HUES6 (cell line): Measurements from ENCODE around the gene KCNAB1.

Experiments used
- H3K27ac ChIP-seq: 2 replicates; pipeline ENCODE4 v1.7.0; 2013; ENCODE audit warnings: low read depth, mild to moderate bottlenecking, low read length, inconsistent platforms
- H3K27me3 ChIP-seq: 2 replicates; pipeline ENCODE4 v1.6.1; 2013; ENCODE audit warnings: low read length; ENCODE audit not compliant: control insufficient read depth, insufficient read depth
- H3K36me3 ChIP-seq: 2 replicates; pipeline ENCODE4 v1.6.1; 2013; ENCODE audit warnings: low read length; ENCODE audit not compliant: control insufficient read depth, insufficient read depth
- H3K4me1 ChIP-seq: 2 replicates; pipeline ENCODE4 v1.6.1; 2013; ENCODE audit warnings: low read length; ENCODE audit not compliant: control insufficient read depth, insufficient read depth
- H3K4me3 ChIP-seq: 2 replicates; pipeline ENCODE4 v1.5.1; 2013; ENCODE audit warnings: low read depth, low read length
- H3K9ac ChIP-seq: one replicate; pipeline ENCODE4 v1.6.1; 2013; ENCODE audit warnings: mild to moderate bottlenecking, low read length
- H3K9me3 ChIP-seq: 2 replicates; pipeline ENCODE4 v1.6.1; 2013; ENCODE audit warnings: low read depth, low read length; ENCODE audit not compliant: control insufficient read depth, insufficient read depth

The KCNAB1 gene

DNA sequence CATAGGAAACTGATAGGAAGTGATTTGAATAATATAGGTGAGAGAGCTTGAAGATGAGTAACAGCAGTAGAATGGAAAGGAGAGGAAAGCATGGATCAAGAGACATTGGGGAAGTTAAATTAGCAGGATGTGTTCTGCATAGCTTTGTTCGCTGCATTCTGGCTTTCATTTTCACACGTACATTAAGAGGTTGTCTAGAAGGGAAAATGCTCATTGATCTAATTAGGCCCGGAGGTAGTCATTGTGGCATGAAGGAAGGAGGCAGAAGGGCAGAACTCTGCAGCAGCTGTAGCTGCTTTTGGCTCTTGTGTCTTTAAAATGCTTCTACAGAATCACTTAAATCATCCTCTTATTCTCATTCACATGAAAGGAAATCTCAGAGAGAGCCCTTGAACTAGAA lies 40.3 kb downstream of the KCNAB1 start:
- no peaks in the 10 kb centered on the region for H3K27me3 ChIP-seq
- H3K4me3 ChIP-seq: no peak overlapping the region
- no peak overlapping the region for H3K27ac ChIP-seq
- no peaks in the 10 kb centered on the region for H3K4me1 ChIP-seq
- peaks cover 6% of the 10 kb centered on the region; the same call in 1 of the 2 replicates for H3K9me3 ChIP-seq
- no peaks in the 10 kb centered on the region for H3K36me3 ChIP-seq
- no peak overlapping the region for H3K9ac ChIP-seq

DNA sequence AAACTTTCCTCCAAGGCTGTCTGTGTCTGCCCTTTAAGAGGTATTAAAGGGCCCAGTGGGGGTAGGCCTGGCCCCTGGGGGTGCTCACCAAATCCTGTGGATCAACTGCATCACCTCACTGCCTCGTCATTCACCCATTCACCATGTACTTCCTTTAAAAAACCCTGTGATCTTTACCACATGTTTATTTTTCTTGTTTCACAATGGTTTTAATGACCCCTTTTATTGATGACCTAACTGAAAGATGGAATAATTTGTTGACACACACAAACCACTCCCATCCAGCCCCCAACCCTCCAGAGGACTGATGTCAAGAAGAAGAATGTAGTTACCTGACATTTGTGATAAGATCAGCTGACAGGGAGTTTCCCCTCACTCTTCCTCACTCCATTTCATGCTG lies 40.8 kb downstream of the KCNAB1 start:
- Histone ChIP-seq H3K36me3 (no peaks in the 10 kb centered on the region), H3K4me3 (no peak overlapping the region), H3K27ac (no peak overlapping the region), H3K27me3 (no peaks in the 10 kb centered on the region), H3K4me1 (no peaks in the 10 kb centered on the region; the same call in 1 of the 2 replicates), H3K9me3 (0 out of 2 replicates have a peak, but pooled peaks cover under 1% of the 10 kb centered on the region), H3K9ac (no peak overlapping the region)

DNA sequence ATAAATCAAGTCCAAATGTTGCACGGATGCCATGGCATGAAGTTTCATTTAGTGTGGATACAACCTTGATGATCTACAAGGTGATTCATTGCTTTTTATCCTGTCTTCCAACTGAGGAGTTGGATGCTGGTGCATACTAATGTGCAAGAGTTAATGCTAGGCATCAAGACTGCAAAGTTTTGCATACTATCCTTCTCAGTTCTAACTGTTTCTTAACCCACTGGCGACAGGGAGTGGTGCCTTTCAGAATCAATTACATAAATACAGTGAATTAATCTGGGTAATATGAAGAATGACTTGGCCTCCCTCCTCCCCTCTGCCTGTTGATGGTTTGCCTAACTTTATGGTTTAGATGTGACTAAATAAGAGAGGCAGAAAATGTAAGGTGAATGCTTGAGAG lies 43.5 kb downstream of the KCNAB1 start:
- Histone ChIP-seq H3K9me3 (no peaks in the 10 kb centered on the region), H3K27ac (no peak overlapping the region), H3K27me3 (no peaks in the 10 kb centered on the region), H3K4me3 (no peak overlapping the region), H3K9ac (no peak overlapping the region), H3K4me1 (no peaks in the 10 kb centered on the region; the same call in 1 of the 2 replicates), H3K36me3 (no peaks in the 10 kb centered on the region)

DNA sequence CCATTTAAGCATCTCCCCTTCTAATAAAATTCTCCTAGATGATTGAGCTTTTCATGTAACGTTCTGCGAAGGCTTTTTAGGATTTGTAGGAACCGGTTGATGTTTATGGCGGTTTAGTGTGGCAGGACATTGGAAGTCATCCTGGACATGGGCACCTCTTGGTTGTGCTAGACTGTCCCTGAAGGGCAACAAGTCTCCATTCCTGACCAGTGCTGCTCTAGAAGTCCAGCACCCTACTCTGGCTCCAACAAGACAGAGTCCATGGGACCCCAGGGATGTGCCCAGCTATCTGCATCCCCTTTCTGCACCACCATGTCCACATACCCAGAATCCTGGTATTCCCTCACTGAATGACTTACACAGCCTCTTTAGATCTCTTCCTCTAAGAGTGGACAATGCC lies 46.4 kb downstream of the KCNAB1 start:
- Histone ChIP-seq H3K4me3 (no peak overlapping the region), H3K27me3 (no peaks in the 10 kb centered on the region), H3K4me1 (no peaks in the 10 kb centered on the region; the same call in 1 of the 2 replicates), H3K9me3 (no peaks in the 10 kb centered on the region), H3K27ac (no peak overlapping the region), H3K36me3 (no peaks in the 10 kb centered on the region), H3K9ac (no peak overlapping the region)

DNA sequence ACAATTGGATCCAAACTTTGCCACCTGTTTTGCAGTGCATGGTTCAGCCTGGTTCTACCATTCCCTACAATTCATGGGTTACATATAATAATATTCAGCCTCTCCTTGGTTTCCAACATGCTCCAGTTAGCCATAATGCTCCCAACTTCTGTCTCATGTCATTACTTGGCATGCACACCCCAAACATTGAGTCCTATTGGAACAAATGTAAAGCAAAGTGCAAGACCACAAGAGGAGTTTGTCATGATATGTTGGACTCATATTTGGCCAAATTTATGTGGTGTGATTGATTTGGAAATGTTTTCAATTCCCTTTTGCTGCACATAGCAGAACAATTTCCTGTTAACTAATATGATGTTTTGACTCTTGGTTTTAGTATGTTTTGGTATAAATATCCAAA lies 50.2 kb downstream of the KCNAB1 start:
- H3K9me3 ChIP-seq: no peaks in the 10 kb centered on the region
- no peaks in the 10 kb centered on the region for H3K27me3 ChIP-seq
- no peak overlapping the region for H3K4me3 ChIP-seq
- H3K27ac ChIP-seq: no peak overlapping the region
- H3K36me3 ChIP-seq: no peaks in the 10 kb centered on the region
- H3K9ac ChIP-seq: no peak overlapping the region
- no peaks in the 10 kb centered on the region; the same call in 1 of the 2 replicates for H3K4me1 ChIP-seq

DNA sequence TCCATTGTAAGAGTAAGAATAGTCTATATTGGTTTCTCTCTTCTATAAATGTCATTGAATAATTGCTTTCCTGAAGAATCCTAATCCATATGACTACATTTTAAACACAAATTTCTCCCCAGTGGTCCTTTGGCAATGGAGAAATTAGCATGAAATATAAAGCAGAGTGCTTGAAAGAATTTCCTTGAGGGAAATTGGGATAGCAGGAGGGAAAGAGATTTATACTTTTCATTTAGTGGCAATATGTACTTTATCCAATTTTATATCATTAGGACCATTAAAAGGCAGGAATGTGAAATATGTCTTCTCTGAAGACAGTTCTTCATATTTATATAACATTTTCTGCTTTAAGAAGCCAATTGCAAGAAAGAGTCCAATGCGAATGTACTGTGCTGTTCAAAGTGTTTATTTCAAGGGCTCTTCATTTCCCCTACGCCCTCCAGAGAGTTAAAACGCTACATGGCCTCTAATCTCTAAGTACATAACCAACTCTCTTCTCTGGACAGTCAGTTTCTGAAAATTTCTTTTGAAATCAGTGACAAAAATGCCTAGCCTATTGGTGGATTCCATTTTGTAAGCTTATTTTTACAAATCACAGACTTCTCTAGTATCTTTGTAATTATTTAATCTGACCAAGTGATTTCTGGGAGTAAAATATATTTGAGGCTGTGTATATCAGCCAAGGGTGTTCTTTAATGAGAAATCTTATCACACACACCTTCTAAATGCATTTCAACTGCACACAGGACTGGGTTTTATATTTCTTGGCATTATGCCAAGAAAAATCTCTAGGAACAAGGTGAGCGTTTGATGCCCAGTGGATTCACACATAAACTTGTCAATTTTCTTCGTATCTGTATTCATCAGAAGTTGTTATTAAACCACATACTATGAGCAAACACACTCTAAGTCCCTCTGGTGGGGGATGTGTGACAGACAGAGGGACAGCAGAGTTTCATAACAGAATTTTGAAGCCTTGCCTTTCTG lies 51.2 kb downstream of the KCNAB1 start:
- Histone ChIP-seq H3K27me3 (no peaks in the 10 kb centered on the region), H3K27ac (no peak overlapping the region), H3K9ac (no peak overlapping the region), H3K4me3 (no peak overlapping the region), H3K36me3 (no peaks in the 10 kb centered on the region), H3K9me3 (no peaks in the 10 kb centered on the region), H3K4me1 (no peaks in the 10 kb centered on the region)

DNA sequence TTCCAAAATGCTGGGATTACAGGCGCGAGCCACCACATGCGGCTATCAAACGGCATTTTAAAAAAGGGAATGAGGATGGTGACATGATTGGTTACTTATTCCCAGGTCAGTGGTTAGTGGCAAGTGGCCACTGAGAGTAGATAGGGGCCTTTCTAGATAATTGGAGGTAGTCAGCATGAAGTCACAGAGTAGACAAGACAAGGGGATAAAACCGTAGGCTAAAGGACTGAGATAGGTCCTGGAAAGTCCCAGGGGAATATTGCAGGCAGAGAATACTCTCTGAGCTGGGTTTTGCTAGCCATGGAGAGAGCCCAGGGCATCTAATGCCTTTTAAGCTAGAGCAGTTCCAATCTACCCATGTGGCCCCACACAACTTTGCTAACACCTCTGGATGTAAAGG lies 52.2 kb downstream of the KCNAB1 start:
- H3K9me3 ChIP-seq: no peaks in the 10 kb centered on the region
- no peak overlapping the region for H3K27ac ChIP-seq

DNA sequence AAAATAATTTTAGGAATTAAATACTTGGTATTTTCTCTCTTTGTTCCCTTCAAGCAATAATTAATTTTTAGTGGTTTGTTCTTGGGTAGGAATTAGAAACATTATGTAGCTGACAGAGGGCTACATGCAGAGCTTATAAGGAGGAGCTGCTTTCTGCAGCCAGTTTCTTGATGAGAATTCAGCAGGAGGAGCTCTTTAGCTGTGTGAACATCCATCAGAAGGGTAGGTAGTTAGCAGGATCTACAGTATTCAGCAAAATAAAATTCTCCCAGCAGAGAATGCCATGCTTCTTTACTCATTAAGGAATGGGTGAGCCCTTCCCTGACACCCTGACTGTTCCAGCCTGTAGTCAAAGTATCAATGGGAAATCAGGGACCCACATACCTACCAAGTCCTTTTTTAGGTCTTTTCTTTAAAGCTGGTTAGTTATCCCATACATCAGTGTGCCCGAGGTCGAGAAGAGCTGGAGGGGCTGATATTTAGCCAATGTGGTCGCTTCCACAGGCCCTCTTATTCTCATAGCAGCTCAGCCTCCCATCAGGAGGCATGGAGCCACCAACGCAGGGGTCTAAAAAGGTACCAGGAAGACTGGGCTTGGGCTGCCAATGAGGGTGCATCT lies 54.0 kb downstream of the KCNAB1 start:
- H3K27me3 ChIP-seq: no peaks in the 10 kb centered on the region
- no peak overlapping the region for H3K4me3 ChIP-seq
- no peaks in the 10 kb centered on the region for H3K9me3 ChIP-seq
- H3K36me3 ChIP-seq: no peaks in the 10 kb centered on the region
- H3K9ac ChIP-seq: no peak overlapping the region
- H3K4me1 ChIP-seq: no peaks in the 10 kb centered on the region
- no peak overlapping the region for H3K27ac ChIP-seq

More for the DNA sequence above, 52.2 kb downstream of the KCNAB1 start:
- H3K36me3 ChIP-seq: no peaks in the 10 kb centered on the region
- H3K4me3 ChIP-seq: no peak overlapping the region
- no peaks in the 10 kb centered on the region for H3K27me3 ChIP-seq
- H3K9ac ChIP-seq: no peak overlapping the region
- no peaks in the 10 kb centered on the region for H3K4me1 ChIP-seq

DNA sequence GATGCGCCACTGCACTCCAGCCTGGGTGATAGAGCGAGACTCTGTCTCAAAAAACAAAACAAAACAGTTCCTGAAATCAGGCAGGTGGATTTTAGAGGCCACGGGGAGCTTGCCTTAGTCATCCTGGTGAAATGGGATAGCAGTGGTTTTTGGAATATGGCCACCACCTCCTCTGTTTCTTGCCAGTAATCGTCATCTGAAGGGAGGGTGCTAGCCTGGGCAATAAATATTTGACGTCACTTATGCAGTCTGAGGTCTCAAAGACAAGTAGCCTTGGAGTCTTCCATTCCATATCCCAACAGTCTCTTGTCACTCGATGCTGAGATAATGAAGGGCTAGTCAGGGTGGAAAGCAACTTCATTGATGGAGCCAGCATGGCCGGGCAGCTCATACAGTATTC lies 55.2 kb downstream of the KCNAB1 start:
- Histone ChIP-seq H3K4me1 (no peaks in the 10 kb centered on the region), H3K27ac (no peak overlapping the region), H3K27me3 (no peaks in the 10 kb centered on the region), H3K9ac (no peak overlapping the region), H3K9me3 (no peaks in the 10 kb centered on the region), H3K36me3 (no peaks in the 10 kb centered on the region), H3K4me3 (no peak overlapping the region)

DNA sequence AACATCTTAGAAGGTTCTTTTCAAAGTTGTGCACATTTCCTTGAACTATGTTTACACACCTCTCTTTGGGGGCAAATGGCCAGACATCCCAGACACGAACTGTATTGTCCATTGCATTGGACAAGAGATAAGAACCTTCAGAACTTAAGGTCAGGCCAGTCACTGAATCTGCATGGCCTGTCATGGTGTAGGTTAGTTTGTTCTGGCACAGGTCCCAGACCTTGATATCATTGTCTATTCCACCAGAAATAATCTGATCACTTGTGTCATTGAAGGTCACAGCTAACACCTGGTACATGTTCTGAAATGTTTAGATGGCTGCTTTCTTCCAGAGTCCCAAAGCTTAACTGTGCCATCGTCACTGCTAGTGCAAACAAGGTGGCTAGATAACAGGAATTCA lies 55.7 kb downstream of the KCNAB1 start:
- H3K27ac ChIP-seq: no peak overlapping the region
- H3K36me3 ChIP-seq: no peaks in the 10 kb centered on the region
- no peaks in the 10 kb centered on the region for H3K9me3 ChIP-seq
- no peak overlapping the region for H3K9ac ChIP-seq
- H3K27me3 ChIP-seq: no peaks in the 10 kb centered on the region
- no peak overlapping the region for H3K4me3 ChIP-seq
- no peaks in the 10 kb centered on the region for H3K4me1 ChIP-seq

DNA sequence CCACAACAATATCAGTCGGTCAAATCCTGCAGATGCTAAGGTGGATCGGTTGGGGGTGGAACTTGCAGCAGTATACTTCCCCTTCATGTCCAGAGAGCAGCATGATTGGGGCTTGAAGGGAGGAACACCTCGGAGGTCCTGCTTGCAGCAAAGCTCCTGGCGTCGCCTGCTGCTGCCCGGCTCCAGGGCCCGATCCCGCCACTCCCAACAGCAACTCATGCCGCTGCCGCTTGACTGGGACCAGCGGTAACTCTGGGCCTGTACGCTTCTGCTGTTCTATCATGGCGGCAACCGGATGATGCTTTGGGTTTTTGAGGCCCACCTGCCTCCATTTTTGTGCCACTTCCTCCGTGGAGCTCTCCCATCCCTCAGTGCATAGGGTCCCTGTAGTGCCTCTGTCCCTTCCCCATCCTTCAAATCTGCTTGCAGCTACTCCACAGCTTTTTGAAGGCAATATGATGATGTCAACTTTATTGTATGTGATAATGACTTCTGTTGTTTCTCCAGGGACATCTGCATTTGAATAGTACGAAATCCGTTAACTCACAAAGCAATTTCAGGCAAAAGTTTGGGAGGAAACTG lies 56.3 kb downstream of the KCNAB1 start:
- Histone ChIP-seq H3K4me1 (no peaks in the 10 kb centered on the region), H3K27me3 (no peaks in the 10 kb centered on the region), H3K27ac (no peak overlapping the region), H3K9ac (no peak overlapping the region), H3K9me3 (no peaks in the 10 kb centered on the region), H3K36me3 (no peaks in the 10 kb centered on the region), H3K4me3 (no peak overlapping the region)
